Stimulated activated CD8-positive, alpha-beta memory T cell treated with anti-CD3 and anti-CD28 coated beads, Interleukin-15, amount 100 ng/mL, for 4 hours (primary cell): ENCODE measurements around the gene EFHB.
"Not testable (repeated sequence)": the region's sequence is repeated elsewhere in the genome, so short reads cannot be mapped to it uniquely, and the experiment has no call there.

Experiments
- DNase-seq, 2 donors: peaks; one replicate each; pipeline ENCODE4 v3.0.0-alpha.2; 2020; ENCODE audit warnings: low read depth in 2 of 2

Gene EFHB

DNA sequence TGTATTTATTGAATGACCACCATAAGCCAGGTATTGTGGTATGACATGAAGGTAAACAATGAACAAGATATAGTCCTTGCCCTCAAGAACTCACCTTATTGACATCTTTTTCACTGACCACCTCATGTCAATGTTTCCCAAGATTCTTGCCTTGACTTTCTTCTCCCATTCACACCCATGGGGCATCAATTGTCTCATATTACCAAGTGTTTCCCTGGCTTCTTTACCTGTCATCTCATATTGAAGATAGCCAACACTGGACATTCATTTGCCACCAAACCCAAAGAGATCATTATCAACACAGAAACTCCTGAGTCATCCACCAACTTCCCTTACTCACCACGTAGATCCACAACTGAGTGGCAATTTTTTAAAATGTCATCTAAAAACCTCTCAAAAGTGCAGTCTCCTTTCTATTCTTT is 2.2 kb downstream of the EFHB start:
- DNase-seq, result no peak

DNA sequence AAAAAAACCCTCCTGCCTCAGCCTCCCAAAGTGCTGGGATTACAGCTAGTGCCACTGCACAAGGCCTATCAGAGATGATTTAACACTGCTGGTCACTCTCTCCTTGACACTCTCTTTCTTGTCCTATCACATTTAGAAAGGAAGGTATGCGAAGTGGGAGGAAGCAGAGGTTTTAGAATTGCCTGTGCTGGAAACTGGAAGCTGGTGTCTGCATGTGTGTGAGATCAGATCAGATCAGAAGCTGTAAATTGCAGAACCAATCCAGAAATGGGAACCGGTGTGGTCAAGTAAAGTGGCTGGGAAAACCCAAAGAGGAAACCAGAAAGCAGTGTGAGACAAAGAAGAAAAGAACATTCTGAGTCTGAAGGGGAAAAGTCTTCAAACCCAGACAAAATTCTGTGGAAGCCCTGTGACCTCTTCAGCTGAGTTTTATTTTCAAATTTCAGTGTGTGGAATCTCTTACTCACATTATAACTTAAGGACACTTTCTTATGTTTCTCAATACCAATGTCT is 2.8 kb downstream of the EFHB start:
- no peak for DNase-seq

DNA sequence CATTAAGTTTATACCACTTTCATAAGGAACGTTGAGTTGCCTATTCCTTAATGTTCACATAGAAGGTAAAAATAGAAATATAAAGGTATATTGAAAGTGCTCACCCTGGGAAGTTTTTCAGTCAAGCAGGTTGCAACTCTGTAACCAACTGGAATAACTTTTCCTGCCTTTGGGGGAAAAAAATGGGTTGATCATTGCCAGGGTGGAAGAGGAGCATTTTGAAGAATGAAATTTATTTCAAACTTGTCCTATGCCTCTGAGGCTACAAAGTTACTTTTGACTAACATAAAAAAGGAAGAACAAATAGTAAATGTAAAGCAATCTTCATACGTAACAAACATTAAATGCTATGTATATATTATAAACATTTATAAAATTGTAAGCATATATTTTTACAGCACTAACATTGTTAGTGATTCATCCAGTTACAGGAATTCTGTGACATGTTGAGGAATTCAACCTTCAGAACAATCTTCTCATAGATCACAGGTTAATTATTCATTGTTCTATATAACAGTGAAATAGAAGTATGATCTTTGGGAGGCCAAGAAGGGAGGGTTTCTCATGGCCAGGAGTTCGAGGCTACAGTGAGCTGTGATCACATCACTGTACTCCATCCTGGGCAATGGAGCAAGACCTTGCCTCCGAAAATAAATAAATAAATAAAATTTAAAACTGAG is 13.5 kb downstream of the EFHB start:
- no peak for DNase-seq

DNA sequence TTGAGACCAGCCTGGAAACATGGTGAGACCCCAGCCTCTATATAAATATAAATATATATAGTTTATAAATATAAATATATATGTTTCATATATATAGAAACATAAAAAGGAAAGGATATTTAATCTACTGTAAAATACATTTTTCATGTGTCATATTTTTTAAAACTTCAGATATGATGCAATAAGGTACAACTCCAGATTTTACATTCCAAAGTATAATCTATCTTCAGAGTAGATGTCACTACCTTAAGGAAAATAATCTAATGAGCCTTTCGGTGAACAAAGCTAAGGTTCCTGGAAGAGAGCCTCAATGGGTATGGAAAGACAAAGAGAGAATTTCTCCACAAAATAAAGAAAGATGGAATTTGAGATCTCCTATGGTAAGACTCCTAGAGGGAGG is 16.9 kb downstream of the EFHB start:
- DNase-seq, result no peak

DNA sequence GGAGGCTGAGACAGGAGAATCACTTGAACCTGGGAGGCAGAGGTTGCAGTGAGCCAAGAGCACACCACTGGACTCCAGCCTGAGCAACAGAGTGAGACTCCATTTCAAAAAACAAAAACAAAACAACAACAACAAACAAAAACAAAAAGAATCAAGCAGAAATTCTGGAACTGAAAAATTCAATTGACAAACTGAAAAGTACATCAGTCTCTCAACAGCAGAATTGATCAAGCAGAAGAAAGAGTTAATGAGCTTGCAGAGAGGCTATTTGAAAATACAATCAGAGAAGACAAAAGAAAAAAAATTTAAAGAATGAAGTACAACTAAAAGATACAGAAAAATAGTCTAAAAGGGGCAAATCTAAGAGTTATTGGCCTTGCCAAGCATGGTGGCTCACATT is 22.6 kb downstream of the EFHB start:
- no peak for DNase-seq

DNA sequence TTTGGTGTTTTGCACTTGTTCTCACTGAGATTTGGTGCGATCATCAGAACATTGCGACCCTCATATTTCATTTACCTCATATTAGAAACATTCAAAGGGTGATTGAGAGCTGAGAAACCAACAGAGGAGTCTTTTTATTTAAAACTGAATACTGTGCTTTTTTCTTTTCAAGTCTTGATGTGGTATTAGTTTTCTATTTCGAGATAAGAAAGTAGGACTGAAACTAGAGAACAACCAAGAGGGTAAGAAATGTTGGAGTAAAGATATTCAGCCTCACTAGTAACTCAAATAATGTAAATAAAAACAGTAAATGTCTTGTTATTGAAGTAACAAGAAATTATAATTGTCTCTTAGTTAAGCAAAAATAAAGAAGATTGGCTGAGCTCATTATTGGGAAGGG is 26.5 kb downstream of the EFHB start:
- no peak for DNase-seq

DNA sequence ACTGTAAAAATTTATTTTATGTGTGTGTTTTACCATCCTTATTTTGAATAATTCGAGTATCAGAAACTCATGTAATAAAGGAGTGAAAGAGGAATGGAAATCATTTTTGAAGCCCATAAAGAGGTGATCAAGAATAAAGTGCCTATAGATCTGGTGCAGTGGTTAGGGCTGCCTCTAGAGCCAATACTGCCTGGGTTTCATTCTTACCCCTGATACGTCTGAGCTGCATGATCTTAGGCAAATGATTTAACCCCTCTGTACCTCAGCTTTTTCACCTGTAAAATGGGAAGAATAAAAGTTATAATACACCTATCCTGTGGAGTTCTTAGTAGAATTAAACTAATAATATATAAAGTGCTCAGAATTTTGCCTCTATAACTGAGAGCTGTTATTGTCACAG is 30.4 kb downstream of the EFHB start:
- DNase-seq, result no peak

DNA sequence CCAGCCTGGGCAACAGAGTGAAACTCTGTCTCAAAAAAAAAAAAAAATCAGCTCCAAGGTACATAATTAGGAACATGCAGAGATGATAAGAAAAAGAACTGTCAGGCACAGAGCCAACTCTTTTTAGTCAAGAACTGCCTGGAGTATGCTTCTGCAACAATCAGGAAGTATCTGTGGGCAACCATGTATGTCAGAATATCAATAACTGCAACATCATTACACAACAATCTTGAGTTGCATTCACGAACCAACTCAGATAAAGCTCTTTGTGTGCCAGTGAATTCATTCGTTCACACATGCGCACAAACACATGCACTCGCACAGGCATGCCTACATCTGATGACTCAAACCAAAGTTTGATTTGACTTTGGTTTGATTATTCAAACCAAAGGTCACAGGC is 32.1 kb downstream of the EFHB start:
- no peak for DNase-seq

DNA sequence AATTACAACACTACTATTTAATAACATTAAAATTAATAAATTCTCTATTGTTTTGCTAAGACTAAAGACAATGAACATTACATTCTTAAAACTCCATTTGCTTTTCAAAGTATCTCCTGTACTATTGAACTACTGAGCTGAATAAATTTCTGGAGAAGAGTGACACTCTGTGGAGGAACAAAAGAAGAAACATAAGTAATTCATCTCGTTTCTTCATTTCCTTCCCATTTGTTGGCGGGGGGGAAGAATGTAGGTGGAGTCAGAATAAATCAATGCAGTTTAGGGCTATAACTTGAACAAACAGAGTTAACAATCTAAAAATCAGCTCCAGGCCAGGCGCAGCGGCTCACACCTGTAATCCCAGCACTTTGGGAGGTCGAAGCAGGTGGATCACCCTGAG is 32.7 kb downstream of the EFHB start:
- DNase-seq, result no peak

DNA sequence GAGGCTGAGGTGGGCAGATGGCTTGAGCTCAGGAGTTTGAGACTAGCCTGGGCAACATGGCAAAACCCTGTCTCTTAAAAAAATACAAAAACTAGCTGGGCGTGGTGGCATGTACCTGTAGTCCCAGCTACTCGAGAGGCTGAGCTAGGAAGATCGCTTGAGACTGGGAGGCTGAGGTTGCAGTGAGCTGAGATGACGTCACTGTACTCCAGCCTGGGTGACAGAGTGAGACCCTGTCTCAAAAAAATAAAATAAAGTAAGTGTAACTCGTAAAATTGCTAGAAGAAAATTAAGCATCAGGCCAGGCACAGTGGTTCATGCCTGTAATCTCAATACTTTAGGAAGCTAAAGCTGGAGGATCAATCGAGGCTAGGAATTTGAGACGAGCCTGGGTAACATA is 34.2 kb downstream of the EFHB start:
- not testable (repeated sequence) for DNase-seq

DNA sequence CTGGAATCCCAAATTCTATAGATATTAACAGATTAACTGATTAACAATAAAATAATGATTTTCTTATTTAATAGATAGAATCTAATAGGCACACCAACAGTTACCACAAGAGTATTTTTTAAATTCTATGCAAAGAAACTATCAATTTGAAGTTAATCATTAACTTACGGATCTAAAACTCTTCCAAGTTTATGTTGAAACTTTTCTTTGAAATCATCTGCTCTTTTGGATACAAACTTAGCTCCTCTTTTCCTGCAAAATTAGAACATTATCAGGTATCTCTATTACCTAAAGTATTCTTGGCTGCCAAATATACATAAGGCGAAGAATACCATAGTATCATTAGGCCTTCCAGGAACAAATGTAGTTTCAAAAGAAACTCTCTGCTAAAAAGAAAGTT is 34.8 kb downstream of the EFHB start:
- no peak for DNase-seq

DNA sequence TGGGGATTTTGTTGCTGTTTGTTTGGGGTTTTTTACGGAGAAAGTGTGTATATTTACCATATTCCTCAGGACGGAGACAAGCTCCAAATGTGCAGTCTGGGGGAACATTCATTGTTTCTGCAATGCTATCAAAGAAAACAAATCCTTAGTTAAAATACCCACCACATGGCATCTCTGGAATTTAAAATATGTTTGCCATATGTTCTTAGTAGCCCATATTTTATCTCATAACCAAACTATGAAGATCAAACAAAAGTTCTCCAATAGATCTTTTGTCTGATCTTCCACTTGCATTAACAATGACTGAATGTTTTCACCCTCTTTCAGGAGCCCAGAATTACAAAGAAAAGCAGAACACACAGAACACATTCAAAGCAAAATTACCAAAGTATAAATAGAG is 35.3 kb downstream of the EFHB start:
- no peak for DNase-seq

DNA sequence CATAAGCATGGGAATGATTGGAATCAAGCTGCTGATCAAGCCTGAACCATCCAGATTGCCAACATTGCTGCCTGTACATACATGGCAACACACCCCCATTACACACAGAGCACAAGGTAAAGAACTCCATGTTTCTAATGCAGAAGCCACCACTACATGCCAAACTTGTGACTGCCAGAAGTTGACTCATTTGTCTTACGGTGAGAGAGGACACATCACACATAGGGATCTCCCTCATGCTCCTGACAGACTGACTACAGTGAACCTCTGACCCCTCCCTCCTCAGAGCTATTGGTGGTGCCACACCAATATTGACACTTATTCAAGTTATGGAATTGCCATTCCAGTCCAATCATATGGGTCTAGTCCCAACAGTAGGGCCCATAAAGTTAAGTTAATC is 42.3 kb downstream of the EFHB start:
- no peak for DNase-seq

DNA sequence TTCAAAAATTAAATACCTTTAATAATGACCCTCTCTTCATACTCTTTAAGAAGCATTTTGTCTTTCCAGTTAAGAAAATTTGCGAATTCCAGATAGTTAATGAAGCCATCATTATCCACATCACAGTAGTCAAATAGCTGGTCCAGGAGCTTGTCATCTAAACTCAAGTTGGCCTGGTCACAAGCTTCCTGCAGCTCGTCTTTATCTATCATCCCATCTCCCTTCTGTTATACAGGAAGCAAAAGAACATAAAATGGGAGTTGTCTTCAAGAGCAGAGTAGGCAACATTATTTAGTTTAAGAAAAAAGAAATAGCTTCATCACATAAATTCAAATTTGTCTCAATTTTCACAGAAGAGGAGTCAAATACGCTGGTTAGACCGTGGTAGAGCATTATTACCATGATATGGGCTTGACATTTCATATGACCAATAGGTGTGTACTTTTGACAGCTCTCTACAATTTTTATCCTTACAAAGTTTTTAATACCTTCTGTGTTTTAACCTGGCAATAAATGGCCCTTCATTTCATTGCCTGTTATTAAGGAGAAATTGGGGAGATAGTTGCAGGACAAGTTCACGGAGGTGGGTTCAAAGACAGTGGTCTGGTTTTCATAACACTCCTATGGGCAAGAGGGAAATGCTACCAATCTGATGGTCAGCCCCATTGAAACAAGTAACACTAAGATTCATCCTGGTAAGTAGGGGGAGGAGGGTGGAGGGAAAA is 45.4 kb downstream of the EFHB start:
- DNase-seq, result no peak

DNA sequence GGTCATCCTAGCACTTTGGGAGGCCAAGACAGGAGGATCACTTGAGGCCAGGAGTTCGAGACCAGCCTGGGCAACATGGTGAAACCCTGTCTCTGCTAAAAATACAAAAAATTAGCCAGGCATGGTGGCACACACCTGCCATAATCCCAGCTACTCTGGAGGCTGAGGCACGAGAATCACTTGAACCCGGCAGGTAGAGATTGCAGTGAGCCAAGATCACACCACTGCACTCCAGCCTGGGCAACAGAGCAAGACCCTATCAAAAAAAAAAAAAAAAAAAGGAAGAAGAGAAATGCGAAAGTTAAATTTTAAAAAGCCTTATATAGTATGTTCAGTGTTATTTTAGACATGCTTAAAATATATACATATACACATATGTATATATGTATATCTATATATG is 46.9 kb downstream of the EFHB start:
- not testable (repeated sequence) for DNase-seq

DNA sequence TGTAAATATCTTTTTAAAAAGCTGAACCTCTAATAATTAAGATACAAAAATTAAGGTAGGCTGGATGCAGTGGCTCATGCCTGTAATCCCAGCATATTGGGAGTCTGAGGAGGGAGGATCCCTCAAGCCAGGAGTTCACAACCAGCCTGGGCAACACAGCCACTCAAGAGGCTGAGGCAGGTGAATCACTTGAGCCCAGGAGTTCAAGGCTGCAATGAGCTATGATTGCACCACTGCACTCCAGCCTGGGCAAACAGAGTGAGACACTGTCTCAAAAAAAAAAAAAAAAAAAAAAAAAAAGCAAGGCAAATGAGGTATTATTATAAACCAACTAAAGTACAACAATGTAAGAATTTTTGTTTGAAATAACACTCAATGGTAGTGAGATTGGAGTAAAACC is 47.6 kb downstream of the EFHB start:
- DNase-seq, result no peak

DNA sequence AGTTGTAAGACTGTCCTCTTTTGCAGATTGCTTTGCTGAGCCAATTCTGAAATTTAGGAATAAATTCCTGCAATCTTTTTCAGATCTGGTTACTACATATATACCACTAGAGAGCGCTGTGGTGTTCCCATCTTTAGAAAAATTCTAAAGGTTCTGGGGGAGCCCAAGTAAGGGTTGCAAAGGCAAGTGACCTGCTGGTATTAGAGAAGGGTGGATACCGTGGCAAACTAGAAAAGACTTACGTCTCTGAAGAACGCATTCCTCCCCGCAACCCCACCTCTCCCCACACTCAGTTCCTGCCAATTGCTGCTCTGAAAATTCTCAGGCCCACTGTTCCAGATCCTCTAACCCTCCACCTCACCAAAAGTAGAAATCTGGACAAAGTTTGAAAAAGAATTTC is 48.5 kb downstream of the EFHB start:
- no peak for DNase-seq

DNA sequence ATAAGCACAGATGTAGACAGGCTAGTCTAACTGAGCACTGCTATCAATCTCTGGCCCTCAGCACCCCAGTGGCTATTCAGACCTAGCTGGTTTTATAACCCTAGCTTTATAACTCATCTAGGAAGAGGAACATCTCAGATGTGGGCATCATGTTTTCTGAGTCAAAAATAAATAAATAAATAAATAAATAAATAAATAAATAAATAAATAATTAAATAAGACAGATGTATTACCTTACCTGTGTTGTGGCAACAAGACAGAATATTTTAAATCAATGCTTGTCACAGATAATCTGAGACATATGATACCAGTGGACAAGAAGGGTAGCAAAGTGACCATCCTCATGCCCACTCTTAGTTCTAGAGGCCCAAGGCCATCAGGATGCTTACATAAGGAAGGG is 52.2 kb downstream of the EFHB start:
- no peak for DNase-seq

DNA sequence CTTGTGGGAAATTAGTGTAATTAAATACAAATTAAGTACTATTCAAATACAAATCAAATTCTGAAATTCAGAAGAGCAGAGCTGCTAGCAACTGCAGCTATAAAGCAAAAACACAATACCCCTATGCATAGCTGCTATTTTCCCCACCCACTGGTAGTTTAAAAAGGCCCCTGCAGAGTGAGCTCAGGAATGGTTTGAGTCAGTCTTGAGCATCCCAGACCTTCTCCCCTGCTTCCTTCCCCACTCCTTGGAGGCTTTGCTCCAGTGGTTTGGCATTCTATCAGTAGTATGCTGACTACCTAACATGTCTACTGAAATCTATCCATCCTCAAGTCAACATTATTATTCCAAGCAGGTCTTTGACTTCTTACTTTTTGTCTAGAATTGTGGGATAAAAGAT is 53.0 kb downstream of the EFHB start:
- DNase-seq, result no peak

DNA sequence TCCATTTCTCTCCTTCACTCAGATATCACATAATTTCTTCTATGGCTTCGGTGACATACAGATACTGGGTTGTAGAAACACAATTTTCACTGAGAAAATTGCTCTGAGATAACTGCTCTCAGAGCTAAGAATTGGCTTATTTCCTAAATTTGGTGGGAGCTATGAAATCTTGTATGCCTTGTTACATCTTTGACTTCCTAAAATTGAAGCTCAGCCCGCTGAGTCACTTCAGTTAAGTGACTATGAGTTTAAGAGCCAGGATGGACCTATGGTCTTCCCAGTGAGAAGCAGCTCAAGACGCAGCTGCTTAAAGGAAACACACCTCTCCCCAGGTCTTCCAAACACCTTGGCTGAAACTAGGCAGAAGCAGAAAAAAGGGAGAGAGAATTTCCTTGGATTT is 56.4 kb downstream of the EFHB start:
- DNase-seq, result no peak

DNA sequence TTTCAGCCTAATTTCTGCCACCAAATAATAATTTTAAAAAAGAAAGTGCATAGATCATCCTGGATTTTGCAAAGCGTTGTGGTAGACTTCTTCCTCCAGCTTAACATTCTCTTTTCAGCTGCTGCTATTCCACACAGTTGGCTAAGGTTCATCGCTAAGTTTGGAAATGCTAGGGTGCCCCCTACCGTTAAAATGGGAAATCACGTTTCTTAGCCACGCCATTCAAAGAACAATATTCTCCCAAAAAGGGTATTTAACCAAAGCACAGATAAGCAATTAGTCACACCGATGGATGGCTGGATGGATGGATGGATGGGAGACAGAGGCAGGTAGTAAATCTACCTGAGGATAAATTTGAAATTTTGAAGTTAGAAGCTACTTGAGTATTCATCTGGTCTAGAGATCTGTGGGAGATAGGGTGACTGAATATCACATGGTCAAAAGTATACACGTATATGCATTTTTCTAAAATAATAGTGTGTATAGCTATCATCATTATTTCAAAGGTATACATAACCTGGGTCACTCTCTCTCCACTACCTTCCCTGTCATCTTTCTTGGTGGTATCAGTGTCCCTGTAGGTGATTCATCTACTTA is 67.2 kb downstream of the EFHB start:
- DNase-seq, result no peak

DNA sequence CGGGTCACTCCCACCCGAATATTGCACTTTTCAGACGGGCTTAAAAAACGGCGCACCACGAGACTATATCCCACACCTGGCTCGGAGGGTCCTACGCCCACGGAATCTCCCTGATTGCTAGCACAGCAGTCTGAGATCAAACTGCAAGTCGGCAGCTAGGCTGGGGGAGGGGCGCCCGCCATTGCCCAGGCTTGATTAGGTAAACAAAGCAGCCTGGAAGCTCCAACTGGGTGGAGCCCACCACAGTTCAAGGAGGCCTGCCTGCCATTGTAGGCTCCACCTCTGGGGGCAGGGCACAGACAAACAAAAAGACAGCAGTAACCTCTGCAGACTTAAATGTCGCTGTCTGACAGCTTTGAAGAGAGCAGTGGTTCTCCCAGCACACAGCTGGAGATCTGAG is 78.7 kb downstream of the EFHB start:
- DNase-seq, result not testable (repeated sequence)

DNA sequence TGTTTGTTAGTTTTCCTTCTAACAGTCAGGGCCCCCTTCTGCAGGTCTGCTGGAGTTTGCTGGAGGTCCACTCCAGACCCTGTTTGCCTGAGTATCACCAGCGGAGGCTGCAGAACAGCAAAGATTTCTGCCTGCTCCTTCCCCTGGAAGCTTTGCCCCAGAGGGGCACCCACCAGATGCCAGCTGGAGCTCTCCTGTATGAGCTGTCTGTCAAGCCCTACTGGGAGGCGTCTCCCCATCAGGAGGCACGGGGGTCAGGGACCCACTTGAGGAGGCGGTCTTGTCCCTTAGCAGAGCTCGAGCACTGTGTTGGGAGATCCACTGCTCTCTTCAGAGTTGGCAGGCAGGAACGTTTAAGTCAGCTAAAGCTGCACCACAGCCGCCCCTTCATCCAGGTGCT is 87.4 kb downstream of the EFHB start:
- not testable (repeated sequence) for DNase-seq
